Measurements from ENCODE around the gene SLC35D1.

DNA sequence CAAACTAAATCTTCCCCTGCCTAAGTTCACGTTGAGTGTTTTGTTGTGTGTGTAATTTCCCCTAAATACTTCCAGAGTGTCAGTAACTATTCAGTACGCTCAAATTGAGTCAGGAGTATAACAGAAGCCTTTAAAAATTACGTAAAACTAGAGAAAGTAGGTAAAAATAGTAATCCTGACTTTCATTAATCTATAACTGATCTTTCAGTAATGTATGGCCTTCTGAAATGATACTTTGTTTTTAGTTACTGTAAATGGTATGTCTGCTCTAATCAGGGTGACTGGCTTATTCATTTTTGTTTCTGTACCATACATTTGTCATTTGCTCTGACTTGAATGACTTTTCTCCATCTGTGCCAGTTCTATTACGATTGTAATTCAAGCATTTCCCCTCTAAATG is 99.7 kb downstream of the SLC35D1 start:
- TF ChIP-seq CTCF (IDR thresholded peaks at IDR 0.05) (no peak), EP300 (IDR thresholded peaks at IDR 0.05) (no peak), POLR2AphosphoS5 (IDR thresholded peaks at IDR 0.05) (no peak), POLR2A (IDR thresholded peaks at IDR 0.05) (no peak)

Measured in sigmoid colon (tissue), 4 donors.